Measurements from ENCODE around the gene MZT2B.
"Not testable (repeated sequence)": the region's sequence is repeated elsewhere in the genome, so short reads cannot be mapped to it uniquely, and the experiment has no call there.

MZT2B gene

GRCh38 chr2:130181880-130182682 lies at the start of gene MZT2B:
TSS of gene MZT2B (plus strand) at chr2:130182262. CDS start at chr2:130182283, 21 bp downstream.
- DNase-seq, result peak; percentile 92

GRCh38 chr2:130135692-130136541 lies 46.1 kb upstream of the MZT2B start:
- DNase-seq, result no peak

GRCh38 chr2:130136546-130136945 lies 45.5 kb upstream of the MZT2B start:
- not testable (repeated sequence) for DNase-seq

GRCh38 chr2:130137118-130137517 lies 44.9 kb upstream of the MZT2B start:
- not testable (repeated sequence) for DNase-seq

- DNase-seq, result not testable (repeated sequence)
Measured at GRCh38 chr2:130138326-130138725, 43.7 kb upstream of the MZT2B start.

- DNase-seq, result not testable (repeated sequence)
Measured at GRCh38 chr2:130138841-130139251, 43.2 kb upstream of the MZT2B start.

GRCh38 chr2:130139331-130140280 lies 42.5 kb upstream of the MZT2B start:
- not testable (repeated sequence) for DNase-seq

GRCh38 chr2:130140516-130140915 lies 41.5 kb upstream of the MZT2B start:
- not testable (repeated sequence) for DNase-seq

GRCh38 chr2:130141002-130141401 lies 41.1 kb upstream of the MZT2B start:
- not testable (repeated sequence) for DNase-seq

- not testable (repeated sequence) for DNase-seq
Measured at GRCh38 chr2:130141645-130142370, 40.3 kb upstream of the MZT2B start.

- not testable (repeated sequence) for DNase-seq
Measured at GRCh38 chr2:130142396-130143265, 39.4 kb upstream of the MZT2B start.

- not testable (repeated sequence) for DNase-seq
Measured at GRCh38 chr2:130143266-130144039, 38.6 kb upstream of the MZT2B start.

GRCh38 chr2:130145006-130145414 lies 37.1 kb upstream of the MZT2B start, which contains the start of gene CCDC74B:
TSS of gene CCDC74B (minus strand) at chr2:130145112. CDS start at chr2:130144996, 116 bp downstream.
- peak; percentile 78 for DNase-seq

- not testable (repeated sequence) for DNase-seq
Measured at GRCh38 chr2:130148515-130148914, 33.5 kb upstream of the MZT2B start.

- DNase-seq, result no peak
Measured at GRCh38 chr2:130150181-130151144, 31.6 kb upstream of the MZT2B start.

- not testable (repeated sequence) for DNase-seq
Measured at GRCh38 chr2:130151145-130151512, 30.9 kb upstream of the MZT2B start.

- DNase-seq, result not testable (repeated sequence)
Measured at GRCh38 chr2:130152136-130152815, 29.8 kb upstream of the MZT2B start.

All from RPMI8226 (cell line).